CD4-positive, alpha-beta T cell treated with Interleukin-2 at 100 ng/mL for 4 hours (primary cell): ENCODE results near the gene UBXN6.

Experiments used
- DNase-seq: peaks from one replicate; pipeline ENCODE4 v3.0.0-alpha.2; 2020; ENCODE audit warnings: low spot score

UBXN6 gene

GRCh38 chr19:4455719-4456475, 1.7 kb downstream of the UBXN6 start:
- DNase-seq: no peak

- DNase-seq: no peak
Observed at GRCh38 chr19:4454747-4455718, 2.6 kb downstream of the UBXN6 start.

GRCh38 chr19:4453232-4454179, 4.1 kb downstream of the UBXN6 start:
- DNase-seq: no peak

GRCh38 chr19:4452230-4452990, 5.2 kb downstream of the UBXN6 start:
- DNase-seq: no peak

DNA sequence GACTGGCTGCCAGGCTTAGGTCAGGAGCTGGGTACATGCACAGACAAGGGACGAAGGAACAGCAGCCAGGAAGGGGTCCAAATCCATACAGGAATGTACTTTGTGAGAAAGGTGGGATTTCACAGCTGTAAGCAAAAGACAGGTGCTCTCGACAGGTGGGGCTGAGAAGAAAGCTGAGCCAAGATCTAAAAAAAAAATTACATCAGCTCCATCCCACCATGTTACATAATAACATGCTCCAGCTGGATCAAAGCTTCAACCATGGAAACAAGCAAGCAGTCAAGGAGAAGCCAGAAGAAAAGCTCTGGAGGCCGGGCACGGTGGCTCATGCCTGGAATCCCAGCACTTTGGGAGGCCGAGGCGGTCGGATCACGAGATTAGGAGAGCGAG, 8.0 kb downstream of the UBXN6 start:
- no peak for DNase-seq

DNA sequence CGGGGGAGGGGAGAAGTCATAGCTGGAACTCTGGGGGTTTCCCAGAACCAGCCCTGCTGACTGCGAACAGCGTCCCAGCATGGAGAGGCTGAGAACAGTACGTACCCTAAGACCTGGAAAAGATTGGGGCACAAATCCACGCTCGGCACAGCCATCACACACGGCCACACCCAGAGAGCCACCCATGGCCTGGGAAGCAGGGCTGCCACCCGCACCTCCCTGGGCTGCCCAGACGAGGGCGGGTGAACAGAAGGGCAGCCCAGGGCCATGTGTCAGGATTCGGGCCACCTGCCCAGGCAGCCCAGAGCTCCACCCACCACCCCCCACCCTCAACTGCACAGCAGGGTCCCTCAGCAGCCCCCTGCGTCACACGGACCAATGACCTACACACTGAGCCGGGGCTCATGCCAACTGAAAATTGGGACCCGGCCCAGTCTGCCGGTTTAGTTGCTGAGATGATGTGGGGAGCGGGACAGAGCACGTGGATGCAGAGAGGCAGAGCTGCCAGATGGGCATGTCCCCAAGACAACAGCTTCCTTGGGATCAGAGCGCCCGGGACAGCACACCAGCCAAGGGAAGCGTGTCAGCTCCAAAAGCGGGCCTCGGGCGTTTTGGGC, 8.5 kb downstream of the UBXN6 start:
- DNase-seq: no peak

DNA sequence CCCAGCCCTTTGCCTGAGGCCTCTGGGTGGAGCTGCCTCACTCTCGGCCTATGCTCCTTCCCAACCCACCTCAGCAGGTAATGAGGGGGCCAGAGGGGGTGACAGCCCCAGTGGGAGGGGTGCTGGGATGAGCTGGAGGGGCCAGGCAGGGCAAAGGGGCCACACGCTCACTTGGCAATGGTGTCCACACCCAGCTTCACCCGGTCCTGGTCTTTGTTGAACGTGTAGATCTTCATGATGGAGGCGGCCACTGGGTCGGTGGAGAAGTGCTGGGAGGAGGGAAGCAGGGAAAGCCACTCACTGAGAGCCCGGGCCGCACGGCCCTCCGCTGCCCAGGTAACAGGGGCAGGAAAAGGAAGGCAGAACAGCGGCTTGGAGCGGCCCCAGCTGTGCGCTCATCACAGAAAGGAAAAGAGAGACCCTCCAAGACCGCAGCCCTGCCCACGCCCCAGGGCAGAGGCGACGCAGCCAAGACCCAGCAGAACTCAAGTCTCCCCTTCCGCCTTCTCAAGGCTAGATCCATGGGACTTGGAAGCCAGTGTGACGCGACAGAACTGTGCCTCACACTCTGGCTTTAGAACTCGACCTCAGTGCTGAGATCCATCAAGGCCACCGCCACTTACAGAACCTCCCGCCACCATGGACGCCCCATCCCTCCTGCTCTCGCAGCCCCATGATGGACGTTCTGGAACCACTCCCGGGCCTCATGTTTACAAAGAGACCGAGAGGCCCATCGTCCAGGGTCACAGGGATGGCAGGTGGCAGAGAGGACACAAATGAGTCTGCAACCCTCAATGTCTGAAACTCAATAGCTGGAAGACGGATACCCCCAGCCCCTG, 9.2 kb downstream of the UBXN6 start:
- no peak for DNase-seq

DNA sequence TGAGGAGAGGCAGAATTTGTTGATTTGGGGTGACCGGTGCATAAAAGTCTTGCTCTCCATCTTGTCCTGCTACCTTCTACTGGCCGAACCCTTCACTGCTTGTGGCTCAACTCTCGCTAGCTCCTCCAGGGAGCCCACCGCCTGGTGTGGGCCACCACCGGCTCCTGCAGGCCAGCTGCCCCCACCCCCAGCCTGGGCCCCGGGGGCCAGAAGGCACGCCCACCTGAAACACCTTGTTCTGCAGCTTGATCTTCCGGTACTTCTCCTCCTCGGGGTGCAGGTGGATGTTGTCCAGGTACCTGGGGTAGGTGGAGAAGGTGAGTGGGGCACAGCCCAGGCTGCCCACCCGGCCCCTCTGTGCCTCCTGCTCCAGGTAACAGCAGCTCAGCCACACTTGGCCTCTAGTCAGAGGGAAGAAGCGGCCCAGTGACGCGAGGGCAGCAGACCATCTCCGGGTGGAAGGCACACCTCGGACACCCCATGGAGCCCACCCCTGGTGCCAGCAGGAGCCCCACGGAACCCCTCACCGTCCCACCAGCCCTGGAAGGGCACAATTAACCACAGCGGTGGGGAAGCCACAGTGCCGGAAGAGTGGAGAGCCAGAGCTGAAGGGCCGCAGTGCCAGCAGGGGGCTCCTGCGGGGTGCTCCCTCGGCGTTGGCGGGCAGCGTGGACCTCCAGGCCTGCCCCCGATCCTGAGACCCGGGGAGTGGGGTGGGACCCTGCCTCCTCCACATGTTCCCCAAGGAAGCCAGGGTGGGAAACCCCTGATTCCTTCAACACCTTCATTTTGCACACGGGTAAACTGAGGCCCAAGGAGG, 10.1 kb downstream of the UBXN6 start:
- DNase-seq: no peak

DNA sequence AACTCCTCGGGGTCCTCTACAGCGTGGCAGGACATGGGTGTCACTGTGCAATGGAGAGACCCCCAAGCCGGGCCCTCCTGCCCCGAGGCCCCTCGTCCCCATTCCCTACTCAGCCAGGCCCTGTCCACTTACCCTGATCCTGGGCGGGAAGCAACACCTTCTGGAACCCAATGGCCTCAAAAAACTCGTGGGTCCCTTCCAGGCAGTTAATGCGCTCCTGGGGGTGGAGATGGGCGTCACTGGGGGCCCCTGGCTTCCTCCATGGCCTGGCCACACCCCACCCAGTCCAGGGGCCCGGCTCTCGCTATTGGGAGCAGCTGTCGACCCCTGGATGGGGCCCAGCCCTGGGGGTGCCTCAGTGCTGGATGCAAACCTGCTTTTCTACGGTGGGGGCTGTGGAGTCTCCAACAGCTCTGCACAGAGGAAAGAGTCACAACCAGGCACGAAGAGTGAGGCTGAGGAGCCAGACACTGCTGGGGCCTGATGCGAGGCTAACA, 10.8 kb downstream of the UBXN6 start:
- no peak for DNase-seq

DNA sequence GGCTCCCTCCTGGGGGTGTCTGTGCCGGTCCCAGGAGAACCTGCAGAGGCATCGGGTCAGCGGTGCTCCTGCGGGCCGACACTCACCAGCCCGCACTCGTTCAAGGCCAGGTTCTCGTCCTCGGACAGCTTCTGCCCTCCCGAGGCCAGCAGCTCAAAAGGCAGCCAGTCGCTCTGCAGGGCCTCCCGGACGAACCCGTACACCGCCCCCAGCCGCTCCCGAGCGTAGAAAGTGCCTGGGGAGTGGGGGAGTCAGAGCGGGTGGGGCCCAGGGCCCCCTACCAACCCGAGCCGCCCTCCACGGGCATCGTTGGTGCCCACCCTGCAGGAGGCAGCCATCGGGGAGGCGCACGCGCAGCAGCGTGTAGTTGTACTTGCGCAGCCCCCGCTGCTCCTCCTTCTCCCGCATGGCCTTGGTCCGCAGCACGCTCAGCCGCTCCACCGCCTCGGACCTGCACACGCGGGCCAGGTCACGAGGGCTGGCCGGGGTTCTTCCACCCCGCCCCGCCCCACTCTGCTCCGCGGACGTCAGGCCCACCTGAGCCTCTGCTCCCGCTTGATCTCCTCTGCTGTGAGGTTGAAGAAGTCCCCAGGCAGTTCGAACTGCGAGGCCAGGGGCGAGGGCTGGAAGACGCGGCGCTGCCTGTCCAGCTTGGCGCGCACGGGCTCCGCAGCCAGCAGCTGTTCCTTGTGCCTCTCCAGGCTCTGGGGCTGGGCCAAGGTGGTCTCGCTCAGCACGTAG, 11.5 kb downstream of the UBXN6 start:
- DNase-seq: no peak

- DNase-seq: no peak
Observed at GRCh38 chr19:4444765-4445741, 12.5 kb downstream of the UBXN6 start.

DNA sequence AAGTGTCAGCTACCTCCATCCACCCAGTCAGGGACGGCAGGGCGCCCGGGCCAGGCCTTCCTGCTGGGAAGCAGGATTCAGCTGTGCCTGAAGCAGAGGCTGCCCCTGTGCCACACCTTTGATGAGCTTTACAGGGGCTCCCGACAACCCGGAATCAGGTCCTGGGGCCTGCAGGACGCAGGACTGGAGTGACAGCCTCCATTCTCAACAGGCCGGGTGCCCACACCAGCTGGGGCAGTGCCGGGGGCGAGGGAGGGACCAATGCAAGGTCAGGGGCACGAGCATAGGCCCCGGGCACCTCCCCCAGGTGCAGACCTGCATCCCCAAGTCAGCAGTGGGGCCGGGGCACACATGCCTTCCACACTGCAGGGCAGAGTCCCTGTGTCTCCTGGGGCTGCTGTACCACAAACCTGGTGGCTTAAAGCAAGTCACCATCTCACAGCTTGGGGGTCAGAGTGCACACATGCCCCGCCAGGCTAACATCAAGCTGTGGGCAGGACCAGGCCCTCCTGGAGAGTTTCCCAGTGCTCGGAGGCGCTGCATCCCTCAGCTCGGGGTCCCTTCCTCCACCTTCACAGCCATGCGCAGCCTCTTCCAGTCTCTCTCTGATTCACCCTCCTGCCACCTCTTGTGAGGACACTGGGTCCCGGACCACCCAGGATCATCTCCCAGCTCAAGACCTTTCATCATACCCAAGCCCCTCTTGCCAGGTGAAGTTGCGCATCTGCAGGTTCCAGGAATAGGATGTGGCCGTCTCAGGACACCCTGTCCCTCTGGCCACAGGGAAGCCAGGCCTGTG, 13.4 kb downstream of the UBXN6 start:
- DNase-seq: no peak

- DNase-seq: no peak
Observed at GRCh38 chr19:4443188-4443587, 14.4 kb downstream of the UBXN6 start.

DNA sequence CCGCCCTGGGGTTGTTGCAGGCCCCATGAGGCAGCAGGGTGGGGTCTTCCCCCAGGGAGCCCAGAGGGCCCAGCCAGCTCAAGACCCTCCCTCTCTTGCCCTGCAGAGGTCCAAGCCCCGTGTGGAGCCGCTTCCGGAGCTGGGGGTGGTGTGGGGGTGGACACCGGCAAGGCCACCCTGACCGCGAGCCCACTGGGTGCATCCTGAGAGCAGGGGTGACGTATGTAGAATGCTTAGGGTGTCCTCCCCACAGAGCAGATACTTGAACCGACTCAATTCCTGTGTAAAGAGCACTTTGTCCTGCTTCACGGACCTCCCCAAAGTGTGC, 14.8 kb downstream of the UBXN6 start:
- DNase-seq: no peak

DNA sequence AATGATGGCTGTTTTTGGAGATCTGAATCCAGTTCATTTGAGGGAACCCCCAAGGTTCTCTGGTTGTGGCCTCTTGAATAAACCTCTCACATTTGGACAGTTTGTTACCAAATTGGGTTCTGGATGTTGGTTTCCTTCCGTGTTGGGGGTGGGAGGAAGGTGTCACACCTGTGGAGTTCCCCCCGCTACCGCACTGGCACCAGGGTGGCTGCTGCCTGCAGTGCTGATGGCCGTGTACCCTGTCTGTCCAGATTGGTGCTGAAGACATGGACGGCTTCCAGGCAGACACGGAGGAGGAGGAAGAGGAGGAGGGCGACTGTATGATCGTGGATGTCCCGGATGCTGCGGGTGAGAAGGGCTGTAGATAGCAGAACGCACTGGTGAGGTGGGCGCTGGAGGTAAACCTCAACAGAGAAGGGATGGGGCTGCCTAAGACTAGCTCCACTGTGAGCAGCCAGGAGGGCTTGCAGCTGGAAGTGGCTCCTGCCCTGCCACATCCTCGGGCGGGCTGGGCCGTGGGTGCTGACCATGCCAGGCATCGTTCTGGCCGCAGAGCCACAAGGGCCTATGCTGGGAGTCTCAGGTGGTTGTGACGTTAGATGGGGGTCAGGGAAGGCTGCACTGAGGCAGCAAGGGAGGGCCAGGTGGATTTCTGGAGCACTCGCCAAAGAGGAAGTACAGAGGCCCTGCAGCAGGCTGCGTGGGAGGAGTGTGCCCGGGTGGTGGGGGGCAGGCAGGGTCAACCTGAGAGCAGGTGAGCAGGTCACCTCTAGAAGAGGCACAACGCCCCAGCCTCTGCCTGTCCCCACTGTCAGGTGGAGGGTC, 15.4 kb downstream of the UBXN6 start:
- no peak for DNase-seq
